Measurements from ENCODE around the gene VTI1A.

VTI1A gene

DNA sequence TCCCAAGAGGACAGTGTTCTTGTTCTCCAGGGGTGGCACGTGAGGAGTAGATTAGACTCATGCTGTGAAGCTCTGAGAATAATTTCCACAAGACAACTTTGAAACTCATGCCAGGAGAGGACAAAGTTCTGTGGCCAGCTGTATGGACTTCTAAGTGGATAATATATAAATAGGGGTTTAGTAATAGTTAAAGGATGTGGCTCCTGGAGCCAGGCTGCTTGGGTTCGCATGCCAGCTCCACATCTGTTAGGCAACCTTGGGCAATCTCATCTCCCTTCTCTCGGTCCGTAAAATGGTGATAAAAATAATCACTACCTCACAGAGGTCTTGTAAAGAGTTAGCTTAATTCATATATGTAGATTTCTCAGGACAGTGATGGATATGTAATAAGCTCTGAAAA lies 37.3 kb upstream of the VTI1A start:
- DNase-seq (ENCODE audit: low read depth), result no peak
- H3K4me3 ChIP-seq (ENCODE audit: low read depth, low read length), result no peak overlapping the region
- no peak for TF ChIP-seq MYC (IDR thresholded peaks at IDR 0.05; ENCODE audit: low read depth, low read length)
- no peak for TF ChIP-seq POLR2A (IDR thresholded peaks at IDR 0.05; ENCODE audit: extremely low read depth, insufficient read length)
- TF ChIP-seq, protein P1, sequence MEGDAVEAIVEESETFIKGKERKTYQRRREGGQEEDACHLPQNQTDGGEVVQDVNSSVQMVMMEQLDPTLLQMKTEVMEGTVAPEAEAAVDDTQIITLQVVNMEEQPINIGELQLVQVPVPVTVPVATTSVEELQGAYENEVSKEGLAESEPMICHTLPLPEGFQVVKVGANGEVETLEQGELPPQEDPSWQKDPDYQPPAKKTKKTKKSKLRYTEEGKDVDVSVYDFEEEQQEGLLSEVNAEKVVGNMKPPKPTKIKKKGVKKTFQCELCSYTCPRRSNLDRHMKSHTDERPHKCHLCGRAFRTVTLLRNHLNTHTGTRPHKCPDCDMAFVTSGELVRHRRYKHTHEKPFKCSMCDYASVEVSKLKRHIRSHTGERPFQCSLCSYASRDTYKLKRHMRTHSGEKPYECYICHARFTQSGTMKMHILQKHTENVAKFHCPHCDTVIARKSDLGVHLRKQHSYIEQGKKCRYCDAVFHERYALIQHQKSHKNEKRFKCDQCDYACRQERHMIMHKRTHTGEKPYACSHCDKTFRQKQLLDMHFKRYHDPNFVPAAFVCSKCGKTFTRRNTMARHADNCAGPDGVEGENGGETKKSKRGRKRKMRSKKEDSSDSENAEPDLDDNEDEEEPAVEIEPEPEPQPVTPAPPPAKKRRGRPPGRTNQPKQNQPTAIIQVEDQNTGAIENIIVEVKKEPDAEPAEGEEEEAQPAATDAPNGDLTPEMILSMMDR (IDR thresholded peaks at IDR 0.05; ENCODE audit: low read depth, low read length), result no peak
- TF ChIP-seq, protein P2, sequence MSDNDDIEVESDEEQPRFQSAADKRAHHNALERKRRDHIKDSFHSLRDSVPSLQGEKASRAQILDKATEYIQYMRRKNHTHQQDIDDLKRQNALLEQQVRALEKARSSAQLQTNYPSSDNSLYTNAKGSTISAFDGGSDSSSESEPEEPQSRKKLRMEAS (IDR thresholded peaks at IDR 0.05; ENCODE audit: low read depth, low read length), result no peak

DNA sequence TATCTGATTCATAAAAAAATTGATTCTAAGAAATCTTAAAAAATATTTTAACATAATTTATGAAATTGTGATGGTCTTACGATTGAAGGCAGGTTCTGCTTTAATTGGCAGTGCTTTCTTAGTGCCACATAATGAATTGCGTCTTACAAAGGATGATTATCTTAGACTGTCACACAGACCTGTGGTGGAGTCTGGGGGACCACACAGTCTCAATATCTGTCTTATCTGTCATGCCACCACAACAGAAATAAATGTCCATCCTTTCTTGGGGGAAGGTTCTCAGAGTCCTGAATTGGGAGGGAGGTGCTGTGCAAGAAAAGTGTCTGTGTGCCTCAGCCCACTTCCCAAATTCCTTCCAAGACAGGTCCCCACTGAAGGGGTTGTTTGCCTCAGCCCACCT lies 34.3 kb upstream of the VTI1A start:
- TF ChIP-seq, protein P2 (IDR thresholded peaks at IDR 0.05; ENCODE audit: low read depth, low read length), result no peak
- TF ChIP-seq MYC (IDR thresholded peaks at IDR 0.05; ENCODE audit: low read depth, low read length) (no peak), POLR2A (IDR thresholded peaks at IDR 0.05; ENCODE audit: extremely low read depth, insufficient read length) (no peak)
- TF ChIP-seq, protein P1 (IDR thresholded peaks at IDR 0.05; ENCODE audit: low read depth, low read length), result no peak
- no peak overlapping the region for H3K4me3 ChIP-seq (ENCODE audit: low read depth, low read length)
- DNase-seq (ENCODE audit: low read depth), result no peak

DNA sequence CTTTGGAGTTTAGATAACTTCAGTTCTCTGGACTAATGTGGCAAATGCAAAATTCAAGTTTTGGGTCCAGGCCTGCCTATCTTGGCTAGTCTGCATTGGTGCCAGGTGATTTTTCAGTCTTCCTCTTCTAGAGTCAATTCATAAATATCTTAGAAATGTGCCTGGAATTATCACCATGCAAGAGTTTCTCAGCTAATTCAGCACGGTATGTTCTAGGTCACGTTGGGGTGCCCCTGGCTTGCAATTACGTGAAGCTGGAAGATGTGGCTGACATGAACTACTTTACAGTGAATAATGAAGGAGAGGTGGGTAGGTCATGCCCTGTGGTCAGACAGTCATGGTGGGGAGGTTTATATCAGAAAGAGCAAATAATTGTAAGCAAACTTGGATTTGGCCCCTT lies 25.3 kb upstream of the VTI1A start:
- no peak for TF ChIP-seq POLR2A (IDR thresholded peaks at IDR 0.05; ENCODE audit: extremely low read depth, insufficient read length)
- TF ChIP-seq, protein P1 (IDR thresholded peaks at IDR 0.05; ENCODE audit: low read depth, low read length), result no peak
- TF ChIP-seq, protein P2 (IDR thresholded peaks at IDR 0.05; ENCODE audit: low read depth, low read length), result no peak
- TF ChIP-seq MYC (IDR thresholded peaks at IDR 0.05; ENCODE audit: low read depth, low read length), result no peak
- no peak for DNase-seq (ENCODE audit: low read depth)
- no peak overlapping the region for H3K4me3 ChIP-seq (ENCODE audit: low read depth, low read length)

DNA sequence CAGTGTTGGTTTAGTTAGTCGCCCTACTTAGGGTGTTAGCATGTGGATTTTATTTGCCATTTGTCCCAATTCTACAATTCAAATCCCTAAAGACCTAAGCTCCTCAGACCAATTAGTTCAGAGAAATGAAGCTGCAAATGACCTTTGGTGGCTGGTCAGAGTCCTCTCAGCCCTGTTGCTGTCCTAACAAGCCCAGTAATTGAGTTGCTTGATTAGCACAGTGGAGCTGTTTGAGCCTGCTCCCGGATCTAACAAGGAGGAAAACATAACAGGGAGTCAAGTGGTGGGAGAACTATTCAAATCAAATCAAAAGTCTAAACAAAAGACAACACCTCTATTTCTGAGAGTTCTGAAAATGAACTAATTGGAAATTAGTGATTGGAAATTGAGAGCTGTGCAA lies 22.4 kb upstream of the VTI1A start:
- no peak overlapping the region for H3K4me3 ChIP-seq (ENCODE audit: low read depth, low read length)
- TF ChIP-seq, protein P1 (IDR thresholded peaks at IDR 0.05; ENCODE audit: low read depth, low read length), result no peak
- TF ChIP-seq, protein P2 (IDR thresholded peaks at IDR 0.05; ENCODE audit: low read depth, low read length), result no peak
- TF ChIP-seq POLR2A (IDR thresholded peaks at IDR 0.05; ENCODE audit: extremely low read depth, insufficient read length) (no peak), MYC (IDR thresholded peaks at IDR 0.05; ENCODE audit: low read depth, low read length) (no peak)
- no peak for DNase-seq (ENCODE audit: low read depth)

DNA sequence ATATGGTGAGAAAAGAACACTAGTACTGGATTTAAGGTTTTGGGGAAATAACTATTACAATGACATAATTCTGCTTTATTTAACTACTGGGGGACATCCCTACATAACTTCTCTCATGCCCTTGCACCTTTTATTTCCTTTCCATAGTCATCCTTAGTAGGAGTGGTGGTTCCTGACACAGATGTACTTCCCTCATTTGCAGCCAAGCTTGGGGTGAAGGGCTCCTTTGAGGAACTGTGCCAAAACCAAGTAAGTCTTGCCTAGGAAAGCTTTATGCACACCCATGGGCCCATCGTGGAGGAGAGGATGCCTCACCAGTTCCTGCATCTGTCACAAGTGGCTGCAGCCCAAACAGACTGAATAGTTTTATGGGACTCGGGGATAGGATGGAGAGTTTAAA lies 20.9 kb upstream of the VTI1A start:
- H3K4me3 ChIP-seq (ENCODE audit: low read depth, low read length), result no peak overlapping the region
- TF ChIP-seq, protein P2 (IDR thresholded peaks at IDR 0.05; ENCODE audit: low read depth, low read length), result no peak
- no peak for DNase-seq (ENCODE audit: low read depth)

DNA sequence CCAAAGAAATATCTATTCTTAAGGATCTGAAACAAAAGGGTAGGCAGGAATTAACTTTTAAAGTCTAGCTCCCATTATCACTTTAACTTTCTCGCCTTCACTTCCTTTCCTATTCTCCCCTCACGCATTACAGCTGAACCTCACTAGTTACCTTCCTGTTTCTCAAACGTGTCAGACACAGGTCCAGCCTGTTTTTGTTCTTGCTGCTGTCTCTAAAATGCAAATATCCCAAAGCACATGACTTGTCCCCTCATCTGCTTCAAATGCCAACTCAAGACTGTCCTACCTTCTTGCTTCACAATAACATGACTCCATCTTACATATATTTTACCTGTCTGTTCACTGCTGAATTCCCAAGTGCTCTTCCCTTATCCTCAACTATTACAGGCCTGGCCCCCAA lies 17.9 kb upstream of the VTI1A start:
- no peak overlapping the region for H3K4me3 ChIP-seq (ENCODE audit: low read depth, low read length)
- no peak for TF ChIP-seq POLR2A (IDR thresholded peaks at IDR 0.05; ENCODE audit: extremely low read depth, insufficient read length)
- TF ChIP-seq, protein P1 (IDR thresholded peaks at IDR 0.05; ENCODE audit: low read depth, low read length), result no peak
- TF ChIP-seq, protein P2 (IDR thresholded peaks at IDR 0.05; ENCODE audit: low read depth, low read length), result no peak
- TF ChIP-seq MYC (IDR thresholded peaks at IDR 0.05; ENCODE audit: low read depth, low read length), result no peak
- DNase-seq (ENCODE audit: low read depth), result no peak

Data from NB4 (cell line).